Spleen (tissue), 11 donors: ENCODE results near the gene DVL2. TPM values are rescaled to one million over a fixed set of nuclear protein-coding genes. Genes with fewer than 3 reads are reported as not detected.

Experiments used
- DNase-seq: peaks from one replicate; pipeline ENCODE4 v3.0.0-alpha.2; 2020
- H3K27ac ChIP-seq, 8 donors: fragments of 200-600 bp; sonication (generic) in 7 of 8; 1 replicate in 4 of 8; 2 replicates in 4 of 8; pipeline versions ENCODE4 v1.5.0 to v1.8.0; 2016 to 2021; ENCODE audit warnings: inconsistent platforms in 4 of 8, mild to moderate bottlenecking in 4 of 8, moderate library complexity in 1 of 8
- H3K27me3 ChIP-seq, 7 donors: fragments of 200-600 bp; sonication (generic) in 6 of 7; replicated peaks in 1 of 7; 1 replicate in 4 of 7; 2 replicates in 3 of 7; pipeline versions ENCODE4 v1.5.0 to v1.8.0; 2016 to 2021; ENCODE audit warnings: inconsistent platforms in 3 of 7, mild to moderate bottlenecking in 1 of 7
- H3K36me3 ChIP-seq, 6 donors: fragments of 200-600 bp; sonication (generic) in 5 of 6; 1 replicate in 4 of 6; 2 replicates in 2 of 6; pipeline versions ENCODE4 v1.5.0 to v1.8.0; 2016 to 2021; ENCODE audit warnings: inconsistent platforms in 2 of 6
- H3K4me1 ChIP-seq, 6 donors: fragments of 200-600 bp; sonication (generic) in 5 of 6; 1 replicate in 3 of 6; 2 replicates in 3 of 6; pipeline versions ENCODE4 v1.5.0 to v1.8.0; 2016 to 2021; ENCODE audit warnings: inconsistent platforms in 3 of 6
- H3K4me3 ChIP-seq, 8 donors: fragments of 200-600 bp; sonication (generic) in 7 of 8; 1 replicate in 4 of 8; 2 replicates in 4 of 8; pipeline versions ENCODE4 v1.5.0 to v1.8.0; 2016 to 2021; ENCODE audit warnings: inconsistent platforms in 4 of 8, mild to moderate bottlenecking in 4 of 8, moderate library complexity in 2 of 8
- H3K9me3 ChIP-seq, 8 donors: fragments of 200-600 bp; sonication (generic) in 7 of 8; 1 replicate in 4 of 8; 2 replicates in 4 of 8; pipeline versions ENCODE4 v1.5.0 to v1.8.0; 2016 to 2021; ENCODE audit warnings: inconsistent platforms in 4 of 8
- CTCF ChIP-seq, 11 experiments: fragments of 200-600 bp in 7 of 11; fragments of 450-650 bp in 4 of 11; sonication (generic) in 4 of 11; IDR thresholded peaks in 8 of 11; conservative IDR thresholded peaks in 3 of 11; 1 replicate in 7 of 11; 2 replicates in 4 of 11; pipeline versions ENCODE4 v1.4.0 to v1.8.0; 2016 to 2021; ENCODE audit warnings: antibody characterized with exemption in 11 of 11, inconsistent platforms in 4 of 11, mild to moderate bottlenecking in 1 of 11
- POLR2A ChIP-seq, 3 donors: fragments of 450-650 bp; IDR thresholded peaks; one replicate each; pipeline ENCODE4 v1.5.1; 2017; ENCODE audit warnings: antibody characterized with exemption in 3 of 3, mild to moderate bottlenecking in 1 of 3
- POLR2AphosphoS5 ChIP-seq, 3 donors: sonication (generic); formaldehyde crosslinking; IDR thresholded peaks; one replicate each; pipeline ENCODE4 v1.5.1; 2017; ENCODE audit warnings: antibody characterized with exemption in 3 of 3
- WGBS, 5 donors: extraction: QIAGEN DNeasy Blood & Tissue Kit in 3 of 5; methylation state at CpG; one replicate each; pipeline versions ENCODE4 v1.1.5 to v1.1.7; 2013 to 2018; 5-methylcytosine and 5-hydroxymethylcytosine counted together
- intact Hi-C: fragments of 100-400 bp; cut with DNase I; formaldehyde crosslinking; loops from one replicate; pipeline ENCODE4 v1.15.0; 2023; ENCODE audit warnings: low total_unique reads
- polyA plus RNA-seq, 3 donors: library from polyadenylated mRNA; stranded (reverse); fragments of 200-250 nt; gene quantifications; one replicate each; pipeline ENCODE4 v1.2.1, GENCODE V29; 2013
- total RNA-seq, 7 donors: library from RNA; depleted of rRNA in 3 of 7; stranded (reverse); fragments of >200 nt in 3 of 7; fragmentation: NEBNext Ultra II Directional in 4 of 7; extraction: Animal tissue kit (Norgen Biotek cat#: 25700) in 4 of 7; gene quantifications; one replicate each; pipeline versions ENCODE4 v1.1.0 to v1.2.1, GENCODE V29; 2016 to 2021
- donor health status: healthy with polysubstance abuse.
- donor health status: DM: no; HTN: no; CAD: no; lungs with moderate emphysema.
- donor health status: DM: no; HTN: no; CAD: no.
- donor health status: Bipolar disorder and iron deficiency.
- donor health status: healthy.
- donor health status: DM: no; HTN: no; CAD: no.
- donor health status: DM: yes; HTN: yes; CAD: no.

Gene DVL2
- total and polyA plus RNA-seq, 10 donors = 9.8 to 48.0 (median 37.7) TPM

GRCh38 chr17:7254511-7254910 lies 20.2 kb upstream of the DVL2 start:
- intact Hi-C loops = no loop called here
- TF ChIP-seq CTCF (IDR thresholded peaks at IDR 0.05 in 8 of 11, conservative IDR thresholded peaks at IDR 0.05 in 3 of 11) (no peak), POLR2A (IDR thresholded peaks at IDR 0.05) (no peak), POLR2AphosphoS5 (IDR thresholded peaks at IDR 0.05) (no peak)
- 92 to 97% (median 95%) methylated on average over 4 of the region's 4 CpGs for WGBS, 5 donors
- Histone ChIP-seq H3K27ac (no peak overlapping the region), H3K9me3 (no peaks in the 10 kb centered on the region), H3K4me1 (peaks cover 21 to 36% (median 27%) of the 10 kb centered on the region in 6 donors), H3K27me3 (no peaks in the 10 kb centered on the region), H3K36me3 (peaks cover 0 to 62% (median 39%) of the 10 kb centered on the region in 6 donors), H3K4me3 (no peak overlapping the region)
- no peak for DNase-seq

DNA sequence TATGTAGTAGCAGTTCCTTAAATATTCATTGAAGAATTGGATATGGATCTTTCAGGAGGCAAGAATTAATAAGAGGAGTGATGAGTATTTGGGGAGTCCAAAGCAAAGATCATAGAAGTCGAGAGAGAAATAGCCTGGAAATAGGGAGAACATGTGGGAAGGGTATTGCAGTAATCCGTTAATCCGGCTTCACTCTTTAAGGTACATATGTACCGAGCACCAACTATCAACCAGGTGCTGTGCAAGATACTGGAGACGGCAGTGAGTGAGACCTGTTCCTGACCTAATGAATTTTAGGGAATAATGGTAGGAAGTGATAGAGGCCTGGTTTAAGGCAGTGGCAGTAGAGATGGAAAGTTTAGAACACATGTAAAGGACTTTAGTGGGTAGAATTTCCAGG lies 18.8 kb upstream of the DVL2 start:
- Histone ChIP-seq H3K4me1 (peaks cover 30 to 50% (median 41%) of the 10 kb centered on the region in 6 donors), H3K36me3 (peaks cover 0 to 51% (median 34%) of the 10 kb centered on the region in 6 donors), H3K27ac (peak overlapping the region; percentile 97 to 100 (median 99)), H3K9me3 (no peaks in the 10 kb centered on the region), H3K4me3 (peak overlapping the region; percentile 89 to 99 (median 94)), H3K27me3 (no peaks in the 10 kb centered on the region)
- DNase-seq = no peak
- 74 to 88% (median 82%) methylated on average over 5 of the region's 5 CpGs for WGBS, 5 donors
- intact Hi-C loops = no loop called here
- no peak for TF ChIP-seq CTCF (IDR thresholded peaks at IDR 0.05 in 8 of 11, conservative IDR thresholded peaks at IDR 0.05 in 3 of 11)
- TF ChIP-seq POLR2AphosphoS5 (IDR thresholded peaks at IDR 0.05) = no peak
- no peak for TF ChIP-seq POLR2A (IDR thresholded peaks at IDR 0.05)

DNA sequence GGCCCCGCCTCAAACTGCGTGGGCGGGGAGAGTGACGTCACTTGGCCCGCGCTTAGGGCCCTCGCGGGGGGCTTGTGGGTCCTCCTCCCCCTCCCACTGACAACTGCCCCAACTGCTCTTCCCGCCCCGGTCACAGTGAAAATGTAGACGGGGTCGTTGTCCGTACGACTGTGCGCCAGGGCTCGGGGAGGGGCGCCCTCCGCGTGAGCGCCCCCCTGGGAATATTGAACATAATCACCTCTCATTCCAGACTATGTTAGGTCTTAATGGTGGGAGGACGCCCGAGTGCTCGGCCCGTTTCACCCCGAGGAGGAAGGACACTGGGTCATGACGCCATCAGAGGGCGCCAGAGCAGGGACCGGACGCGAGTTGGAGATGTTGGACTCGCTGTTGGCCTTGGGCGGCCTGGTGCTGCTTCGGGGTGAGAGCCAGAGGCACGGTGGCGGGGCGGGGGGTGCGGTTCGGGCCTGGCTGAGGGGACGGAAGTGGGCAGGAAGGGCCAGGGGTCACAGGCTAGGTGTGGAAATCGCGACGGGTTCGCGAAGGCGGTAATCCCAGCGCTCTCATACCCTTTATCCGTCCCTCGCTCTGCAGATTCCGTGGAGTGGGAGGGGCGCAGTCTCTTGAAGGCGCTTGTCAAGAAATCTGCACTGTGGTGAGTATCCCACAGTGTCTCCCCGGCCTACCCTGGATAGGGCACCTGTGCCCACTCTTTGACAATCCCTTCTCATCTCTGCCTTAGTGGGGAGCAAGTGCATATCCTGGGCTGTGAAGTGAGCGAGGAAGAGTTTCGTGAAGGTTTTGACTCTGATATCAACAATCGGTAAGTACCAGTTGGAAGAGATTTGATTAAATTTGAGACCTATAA lies 18.1 kb upstream of the DVL2 start, which contains the start of gene ELP5:
ELP5 (plus strand) TSS at position 40 of the 868 bp plus-strand sequence; CDS start at position 376, 336 bp downstream.
- intact Hi-C loops = no loop called here
- Histone ChIP-seq H3K4me3 (peak within 1 kb of the TSS; percentile 89 to 99 (median 94)), H3K27ac (peak within 1 kb of the TSS; percentile 97 to 100 (median 99)), H3K9me3 (no peaks in the 10 kb centered on the region), H3K27me3 (no peaks in the 10 kb centered on the region), H3K36me3 (peaks cover 0 to 48% (median 33%) of the 10 kb centered on the region in 6 donors), H3K4me1 (peaks cover 30 to 57% (median 45%) of the 10 kb centered on the region in 6 donors)
- DNase-seq = peak; percentile 99
- WGBS, 5 donors = 1 to 2% (median 1%) methylated on average over 39 to 55 of the region's 55 CpGs
- TF ChIP-seq CTCF (IDR thresholded peaks at IDR 0.05 in 8 of 11, conservative IDR thresholded peaks at IDR 0.05 in 3 of 11) (peak in 6 of 11 experiments; percentile 6 to 55 (median 33)), POLR2A (IDR thresholded peaks at IDR 0.05) (peak in 2 of 3 donors; percentile 8 to 15), POLR2AphosphoS5 (IDR thresholded peaks at IDR 0.05) (peak; percentile 91 to 93 (median 91))

DNA sequence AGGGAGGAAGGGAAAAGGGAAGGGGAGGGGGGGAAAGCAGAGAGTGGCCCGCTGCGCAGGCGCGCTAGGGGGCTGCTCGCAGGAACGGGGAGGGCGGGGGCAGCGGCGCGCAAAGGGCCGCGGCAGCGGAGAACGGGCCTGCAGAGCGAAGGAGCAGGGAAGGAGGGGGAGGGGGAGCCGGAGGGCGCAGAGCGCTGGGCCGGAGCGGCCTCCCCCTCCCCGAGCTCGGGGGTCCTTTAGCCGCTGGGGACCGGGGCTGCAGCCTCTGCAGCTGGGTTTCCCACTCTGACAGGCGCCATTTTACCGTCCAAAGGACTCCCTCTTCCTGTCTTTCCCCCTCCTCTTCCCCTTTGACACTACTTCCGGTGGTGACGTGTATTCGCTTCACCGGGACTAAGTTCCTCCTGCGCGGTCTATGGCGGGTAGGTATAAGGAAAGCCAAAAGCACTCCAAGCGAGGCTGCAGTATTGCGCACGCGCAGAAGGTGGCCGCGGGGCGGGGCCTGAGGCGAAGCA lies 17.4 kb upstream of the DVL2 start, which contains the start of gene CTDNEP1:
CTDNEP1 (minus strand) TSS at position 74 of the 515 bp plus-strand sequence. CDS start 438 bp downstream, outside the sequence.
- peak within 1 kb of the TSS; percentile 97 to 100 (median 99) for H3K27ac ChIP-seq
- H3K36me3 ChIP-seq = peaks cover 0 to 48% (median 33%) of the 10 kb centered on the region in 6 donors
- peak within 1 kb of the TSS; percentile 89 to 99 (median 94) for H3K4me3 ChIP-seq
- TF ChIP-seq CTCF (IDR thresholded peaks at IDR 0.05 in 8 of 11, conservative IDR thresholded peaks at IDR 0.05 in 3 of 11) (no peak), POLR2A (IDR thresholded peaks at IDR 0.05) (peak in 1 of 3 donors; percentile 16), POLR2AphosphoS5 (IDR thresholded peaks at IDR 0.05) (peak in 1 of 3 donors; percentile 74)
- DNase-seq = peak; percentile 99
- WGBS, 5 donors = 1% methylated on average over 28 to 41 of the region's 41 CpGs
- no peaks in the 10 kb centered on the region for H3K27me3 ChIP-seq
- H3K4me1 ChIP-seq = peaks cover 30 to 64% (median 46%) of the 10 kb centered on the region in 6 donors
- intact Hi-C loops = no loop called here
- no peaks in the 10 kb centered on the region for H3K9me3 ChIP-seq
